Measurements from ENCODE around the gene MTMR12. TPM values are rescaled to one million over a fixed set of nuclear protein-coding genes. Genes with fewer than 3 reads are reported as not detected.
A peak's percentile ranks its signal among the peaks of the same experiment; 100 is the strongest.

MTMR12 gene
- total and polyA plus RNA-seq, 10 of the 15 experiments (the other 5 are each of a cell fraction or from before 2014, with no cell fraction given) = 5.0 to 22.9 (median 16.3) TPM

DNA sequence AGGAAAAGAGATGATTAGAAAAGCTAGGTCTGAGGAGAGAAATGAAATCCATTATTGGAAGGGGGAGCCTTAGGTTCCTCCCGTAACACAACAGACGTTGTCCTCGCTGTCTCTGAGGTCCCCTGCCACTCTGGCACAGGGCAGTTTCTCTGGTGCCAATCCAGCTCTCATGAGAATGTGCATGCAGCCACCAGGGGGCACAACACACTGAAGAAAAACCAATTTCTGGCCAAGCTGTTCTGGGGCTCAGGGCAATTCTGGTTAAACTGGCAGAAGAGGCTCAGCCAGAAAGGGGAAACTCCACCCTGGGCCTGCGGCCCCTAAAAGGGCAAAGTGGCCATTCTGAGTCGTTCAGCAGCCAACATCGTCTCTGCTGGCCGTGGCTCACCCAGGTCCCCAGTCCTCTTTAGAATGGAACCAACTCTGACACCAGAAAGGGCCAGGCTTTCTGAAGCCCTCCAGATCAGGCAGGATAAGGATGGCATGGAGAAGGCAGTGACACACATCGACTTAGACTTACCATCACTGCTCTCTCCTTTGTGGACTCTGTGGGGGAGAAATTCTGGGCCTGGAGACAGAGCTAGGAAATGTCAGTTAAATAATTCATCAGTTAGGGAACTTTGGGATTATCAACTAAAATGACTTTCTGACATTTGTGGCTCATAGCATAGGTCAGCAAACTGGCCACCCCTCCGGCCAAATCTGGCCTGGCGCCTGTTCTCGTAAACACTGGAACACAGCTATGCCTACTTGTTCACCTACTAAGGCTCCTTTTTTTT, 80.1 kb downstream of the MTMR12 start:
- ChIA-PET CTCF (interaction anchor here (0.5 to 12.1 kb wide), 54 partner anchors 9 to 685 kb away, joined by 3 to 339 read pairs (median 3); no protein-coding TSS in a partner anchor), POLR2A (interaction anchor here (0.6 to 1.4 kb wide), 4 partner anchors 9 to 311 kb away, joined by 3 to 6 read pairs (median 4); no protein-coding TSS in a partner anchor), SMC1A (ENCODE audit: uncharacterized antibody, unreplicated experiment) (interaction anchor here (0.6 to 5.3 kb wide), 34 partner anchors 9 to 706 kb away, joined by 3 to 153 read pairs (median 4); partner anchors contain the start of gene SUB1), RAD21 (ENCODE audit: unreplicated experiment) (interaction anchor here (0.6 to 5.9 kb wide), 27 partner anchors 9 to 380 kb away, joined by 3 to 172 read pairs (median 4); partner anchors contain the start of gene GOLPH3)
- BruUV-seq (replicated peaks) = no TSS peak
- peak; percentile 96 for FAIRE-seq
- no peak overlapping the region for H3K27ac ChIP-seq (ENCODE audit: control insufficient read depth, insufficient read depth)
- peak; percentile 19 for DNase-seq (ENCODE audit: low read depth, low spot score)
- no peaks in the 10 kb centered on the region for H3K79me2 ChIP-seq (ENCODE audit: control insufficient read depth, insufficient read depth, low read length)
- peak; percentile 99 for ATAC-seq
- H3K27me3 ChIP-seq (replicated peaks in 1 of 2; ENCODE audit: control insufficient read depth in 2 of 2, insufficient read depth in 2 of 2, low read length in 1 of 2) = no peaks in the 10 kb centered on the region
- H2AFZ ChIP-seq (ENCODE audit: control insufficient read depth, low read depth, low read length) = no peak overlapping the region
- intact Hi-C loops (cut with micrococcal nuclease; ENCODE audit: unreplicated experiment) (loop anchor here (1.0 kb wide), 2 partner anchors 97 to 381 kb away; no protein-coding TSS in a partner anchor), in situ Hi-C loops (cut with MboI) (loop anchor here (10.0 kb wide), 1 partner anchor 382 kb away; no protein-coding TSS in a partner anchor)
- no peaks in the 10 kb centered on the region for H4K20me1 ChIP-seq (ENCODE audit: control insufficient read depth, insufficient read depth)
- TF ChIP-seq RELA (IDR thresholded peaks at IDR 0.05; ENCODE audit: borderline replicate concordance, partially characterized antibody) (peak; percentile 22), BHLHE40 (IDR thresholded peaks at IDR 0.05; ENCODE audit: borderline replicate concordance in 1 of 2, low read depth in 2 of 2, low read length in 1 of 2) (0 out of 4 replicates have a peak, but pooled peaks of 1 of the 2 experiments have one; percentile 18), YY1 (IDR thresholded peaks at IDR 0.05; ENCODE audit: low read depth, low read length) (peak; percentile 74), RAD21 (IDR thresholded peaks at IDR 0.05; ENCODE audit: insufficient read depth, low read depth, low read length) (peak; percentile 90), SMC3 (IDR thresholded peaks at IDR 0.05; ENCODE audit: borderline replicate concordance, low read length) (peak; percentile 93), HDAC6 (IDR thresholded peaks at IDR 0.05; ENCODE audit: unreplicated experiment) (no peak), BMI1 (IDR thresholded peaks at IDR 0.05; ENCODE audit: borderline replicate concordance) (no peak), POU2F2 (IDR thresholded peaks at IDR 0.05; ENCODE audit: borderline replicate concordance, low read depth, low read length) (peak; percentile 29; the same call in 1 of the 3 replicates), BCL11A (IDR thresholded peaks at IDR 0.05; ENCODE audit: low read depth, low read length) (0 out of 2 replicates have a peak, but pooled peaks have one; percentile 17)
- TF ChIP-seq, protein P1, sequence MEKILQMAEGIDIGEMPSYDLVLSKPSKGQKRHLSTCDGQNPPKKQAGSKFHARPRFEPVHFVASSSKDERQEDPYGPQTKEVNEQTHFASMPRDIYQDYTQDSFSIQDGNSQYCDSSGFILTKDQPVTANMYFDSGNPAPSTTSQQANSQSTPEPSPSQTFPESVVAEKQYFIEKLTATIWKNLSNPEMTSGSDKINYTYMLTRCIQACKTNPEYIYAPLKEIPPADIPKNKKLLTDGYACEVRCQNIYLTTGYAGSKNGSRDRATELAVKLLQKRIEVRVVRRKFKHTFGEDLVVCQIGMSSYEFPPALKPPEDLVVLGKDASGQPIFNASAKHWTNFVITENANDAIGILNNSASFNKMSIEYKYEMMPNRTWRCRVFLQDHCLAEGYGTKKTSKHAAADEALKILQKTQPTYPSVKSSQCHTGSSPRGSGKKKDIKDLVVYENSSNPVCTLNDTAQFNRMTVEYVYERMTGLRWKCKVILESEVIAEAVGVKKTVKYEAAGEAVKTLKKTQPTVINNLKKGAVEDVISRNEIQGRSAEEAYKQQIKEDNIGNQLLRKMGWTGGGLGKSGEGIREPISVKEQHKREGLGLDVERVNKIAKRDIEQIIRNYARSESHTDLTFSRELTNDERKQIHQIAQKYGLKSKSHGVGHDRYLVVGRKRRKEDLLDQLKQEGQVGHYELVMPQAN (conservative IDR thresholded peaks at IDR 0.05) = no peak
- TF ChIP-seq, protein P2, sequence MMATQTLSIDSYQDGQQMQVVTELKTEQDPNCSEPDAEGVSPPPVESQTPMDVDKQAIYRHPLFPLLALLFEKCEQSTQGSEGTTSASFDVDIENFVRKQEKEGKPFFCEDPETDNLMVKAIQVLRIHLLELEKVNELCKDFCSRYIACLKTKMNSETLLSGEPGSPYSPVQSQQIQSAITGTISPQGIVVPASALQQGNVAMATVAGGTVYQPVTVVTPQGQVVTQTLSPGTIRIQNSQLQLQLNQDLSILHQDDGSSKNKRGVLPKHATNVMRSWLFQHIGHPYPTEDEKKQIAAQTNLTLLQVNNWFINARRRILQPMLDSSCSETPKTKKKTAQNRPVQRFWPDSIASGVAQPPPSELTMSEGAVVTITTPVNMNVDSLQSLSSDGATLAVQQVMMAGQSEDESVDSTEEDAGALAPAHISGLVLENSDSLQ (IDR thresholded peaks at IDR 0.05) = 0 out of 2 replicates have a peak, but pooled peaks have one; percentile 19
- TF ChIP-seq, protein P3, sequence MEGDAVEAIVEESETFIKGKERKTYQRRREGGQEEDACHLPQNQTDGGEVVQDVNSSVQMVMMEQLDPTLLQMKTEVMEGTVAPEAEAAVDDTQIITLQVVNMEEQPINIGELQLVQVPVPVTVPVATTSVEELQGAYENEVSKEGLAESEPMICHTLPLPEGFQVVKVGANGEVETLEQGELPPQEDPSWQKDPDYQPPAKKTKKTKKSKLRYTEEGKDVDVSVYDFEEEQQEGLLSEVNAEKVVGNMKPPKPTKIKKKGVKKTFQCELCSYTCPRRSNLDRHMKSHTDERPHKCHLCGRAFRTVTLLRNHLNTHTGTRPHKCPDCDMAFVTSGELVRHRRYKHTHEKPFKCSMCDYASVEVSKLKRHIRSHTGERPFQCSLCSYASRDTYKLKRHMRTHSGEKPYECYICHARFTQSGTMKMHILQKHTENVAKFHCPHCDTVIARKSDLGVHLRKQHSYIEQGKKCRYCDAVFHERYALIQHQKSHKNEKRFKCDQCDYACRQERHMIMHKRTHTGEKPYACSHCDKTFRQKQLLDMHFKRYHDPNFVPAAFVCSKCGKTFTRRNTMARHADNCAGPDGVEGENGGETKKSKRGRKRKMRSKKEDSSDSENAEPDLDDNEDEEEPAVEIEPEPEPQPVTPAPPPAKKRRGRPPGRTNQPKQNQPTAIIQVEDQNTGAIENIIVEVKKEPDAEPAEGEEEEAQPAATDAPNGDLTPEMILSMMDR (IDR thresholded peaks at IDR 0.05 in 2 of 3, conservative IDR thresholded peaks at IDR 0.05 in 1 of 3; ENCODE audit: control insufficient read depth in 2 of 3, extremely low read depth in 1 of 3, insufficient read depth in 1 of 3, low read depth in 3 of 3, low read length in 3 of 3) = peak; percentile 78 to 87 (median 80)
- H3K9ac ChIP-seq (ENCODE audit: control insufficient read depth, insufficient read depth, low read length) = no peak overlapping the region
- H3K4me1 ChIP-seq (ENCODE audit: control insufficient read depth, insufficient read depth, low read length) = no peaks in the 10 kb centered on the region
- H3K4me2 ChIP-seq (ENCODE audit: control insufficient read depth, insufficient read depth) = no peak overlapping the region
- 48% methylated on average over 11 of the region's 11 CpGs for WGBS (ENCODE audit: insufficient coverage, insufficient replicate concordance, low lambda C conversion rate, missing lambda C conversion rate)
- H3K9me3 ChIP-seq (replicated peaks; ENCODE audit: control insufficient read depth, insufficient read depth, low read length) = no peaks in the 10 kb centered on the region
- no peak overlapping the region for H3K4me3 ChIP-seq
- peaks cover 19 to 31% of the 10 kb centered on the region in 2 experiments for H3K36me3 ChIP-seq (ENCODE audit: control insufficient read depth in 2 of 2, insufficient read depth in 2 of 2, low read length in 1 of 2)
